HG03469 (cell line): ENCODE data around the gene WNK2.

Experiments used
- ATAC-seq: cut with Tn5 transposase; IDR thresholded peaks from one replicate; pipeline ENCODE4 v1.9.1; 2021; ENCODE audit warnings: mild to moderate bottlenecking, moderate library complexity, moderate number of reproducible peaks; ENCODE audit not compliant: unreplicated experiment

Gene WNK2

GRCh38 chr9:93198117-93198837, 14.3 kb downstream of the WNK2 start:
- ATAC-seq: no peak

GRCh38 chr9:93198838-93199625, 15.1 kb downstream of the WNK2 start:
- no peak for ATAC-seq

- no peak for ATAC-seq
Measured at GRCh38 chr9:93200449-93200742, 16.5 kb downstream of the WNK2 start.

- no peak for ATAC-seq
Measured at GRCh38 chr9:93200989-93201334, 17.0 kb downstream of the WNK2 start.

- ATAC-seq: no peak
Measured at GRCh38 chr9:93203026-93203717, 19.2 kb downstream of the WNK2 start.

- ATAC-seq: no peak
Measured at GRCh38 chr9:93203718-93204469, 20.0 kb downstream of the WNK2 start.

GRCh38 chr9:93204470-93205043, 20.6 kb downstream of the WNK2 start:
- ATAC-seq: no peak

- ATAC-seq: no peak
Measured at GRCh38 chr9:93205045-93205768, 21.3 kb downstream of the WNK2 start.

GRCh38 chr9:93205896-93206575, 22.1 kb downstream of the WNK2 start:
- ATAC-seq: no peak

GRCh38 chr9:93206576-93207155, 22.7 kb downstream of the WNK2 start:
- no peak for ATAC-seq

- ATAC-seq: no peak
Measured at GRCh38 chr9:93207326-93207814, 23.4 kb downstream of the WNK2 start.

GRCh38 chr9:93207860-93208734, 24.2 kb downstream of the WNK2 start:
- no peak for ATAC-seq

- ATAC-seq: no peak
Measured at GRCh38 chr9:93209097-93209496, 25.2 kb downstream of the WNK2 start.

GRCh38 chr9:93209576-93210323, 25.8 kb downstream of the WNK2 start:
- ATAC-seq: no peak

- ATAC-seq: no peak
Measured at GRCh38 chr9:93210324-93210973, 26.5 kb downstream of the WNK2 start.

- no peak for ATAC-seq
Measured at GRCh38 chr9:93210974-93211653, 27.2 kb downstream of the WNK2 start.

- no peak for ATAC-seq
Measured at GRCh38 chr9:93211654-93212001, 27.7 kb downstream of the WNK2 start.
